Measurements from ENCODE around the gene C2CD2. TPM values are rescaled to one million over a fixed set of nuclear protein-coding genes. Genes with fewer than 3 reads are reported as not detected.

The C2CD2 gene
- polyA plus RNA-seq, 1 of the 3 experiments (the other 2 are of a cell fraction), result 9.7 TPM

- no peak for TF ChIP-seq CTCF (IDR thresholded peaks at IDR 0.05)
Measured at GRCh38 chr21:41955516-41955915, 1.7 kb upstream of the C2CD2 start (continued).

GRCh38 chr21:41954654-41955499 lies 1.1 kb upstream of the C2CD2 start:
- WGBS (ENCODE audit: low lambda C conversion rate), result 93% methylated on average over 20 of the region's 20 CpGs
- H3K79me2 ChIP-seq (ENCODE audit: insufficient read depth), result peaks cover 33% of the 10 kb centered on the region
- no peak overlapping the region for H3K4me3 ChIP-seq (ENCODE audit: low read depth in 2 of 2, low read length in 1 of 2)
- H3K27ac ChIP-seq (ENCODE audit: low read depth in 2 of 2, low read length in 1 of 2), result no peak overlapping the region
- no peak overlapping the region for H2AFZ ChIP-seq (ENCODE audit: low read depth)
- no peaks in the 10 kb centered on the region for H3K27me3 ChIP-seq (ENCODE audit: insufficient read depth)
- ChIA-PET POLR2A (no interaction called here), CTCF (no interaction called here)
- DNase-seq, result no peak
- no peak overlapping the region for H3K4me2 ChIP-seq
- TF ChIP-seq NRF1 (IDR thresholded peaks at IDR 0.05; ENCODE audit: low read depth, low read length) (no peak), CHD2 (IDR thresholded peaks at IDR 0.05; ENCODE audit: low read length, partially characterized antibody) (no peak), NFIC (IDR thresholded peaks at IDR 0.05; ENCODE audit: borderline replicate concordance) (no peak), FOSL2 (IDR thresholded peaks at IDR 0.05; ENCODE audit: borderline replicate concordance, low read depth) (no peak), RAD21 (IDR thresholded peaks at IDR 0.05; ENCODE audit: low read length) (no peak), REST (IDR thresholded peaks at IDR 0.05; ENCODE audit: low read depth, low read length) (no peak), GABPA (IDR thresholded peaks at IDR 0.05; ENCODE audit: low read depth) (no peak), TAF1 (IDR thresholded peaks at IDR 0.05; ENCODE audit: borderline replicate concordance, low read depth, low read length) (no peak), RCOR1 (IDR thresholded peaks at IDR 0.05; ENCODE audit: low read length) (no peak), SIN3A (IDR thresholded peaks at IDR 0.05; ENCODE audit: borderline replicate concordance, low read depth, low read length) (no peak), ZBTB33 (IDR thresholded peaks at IDR 0.05; ENCODE audit: borderline replicate concordance, low read depth) (no peak), MXI1 (IDR thresholded peaks at IDR 0.05; ENCODE audit: low read depth, low read length) (no peak), YY1 (IDR thresholded peaks at IDR 0.05; ENCODE audit: low read depth) (no peak), USF2 (IDR thresholded peaks at IDR 0.05; ENCODE audit: borderline replicate concordance, low read depth, low read length) (no peak), EZH2phosphoT487 (IDR thresholded peaks at IDR 0.05; ENCODE audit: borderline replicate concordance, low read depth) (no peak), IRF3 (IDR thresholded peaks at IDR 0.05; ENCODE audit: low read depth, low read length) (no peak), ELF1 (IDR thresholded peaks at IDR 0.05) (no peak), RFX5 (IDR thresholded peaks at IDR 0.05; ENCODE audit: low read length) (no peak)
- no peak overlapping the region for H3K9ac ChIP-seq
- no peaks in the 10 kb centered on the region for H4K20me1 ChIP-seq (ENCODE audit: insufficient read depth)
- no peaks in the 10 kb centered on the region for H3K9me3 ChIP-seq
- no peaks in the 10 kb centered on the region for H3K9me2 ChIP-seq
- H3K36me3 ChIP-seq (replicated peaks in 1 of 2; ENCODE audit: control insufficient read depth in 1 of 2, insufficient read depth in 2 of 2, low read length in 1 of 2), result no peaks in the 10 kb centered on the region
- H3F3A ChIP-seq (replicated peaks; ENCODE audit: insufficient read depth), result peaks cover 32% of the 10 kb centered on the region
- peaks cover 17 to 32% of the 10 kb centered on the region in 2 experiments; a peak in 3 of 4 replicates for H3K4me1 ChIP-seq (ENCODE audit: control insufficient read depth in 1 of 2, insufficient read depth in 2 of 2, low read depth in 1 of 2, low read length in 1 of 2)
